Measurements from ENCODE around the gene IL12RB2. TPM values are rescaled to one million over a fixed set of nuclear protein-coding genes. Genes with fewer than 3 reads are reported as not detected.

Gene IL12RB2
- total RNA-seq, 6 experiments from 2014 or later: not detected

DNA sequence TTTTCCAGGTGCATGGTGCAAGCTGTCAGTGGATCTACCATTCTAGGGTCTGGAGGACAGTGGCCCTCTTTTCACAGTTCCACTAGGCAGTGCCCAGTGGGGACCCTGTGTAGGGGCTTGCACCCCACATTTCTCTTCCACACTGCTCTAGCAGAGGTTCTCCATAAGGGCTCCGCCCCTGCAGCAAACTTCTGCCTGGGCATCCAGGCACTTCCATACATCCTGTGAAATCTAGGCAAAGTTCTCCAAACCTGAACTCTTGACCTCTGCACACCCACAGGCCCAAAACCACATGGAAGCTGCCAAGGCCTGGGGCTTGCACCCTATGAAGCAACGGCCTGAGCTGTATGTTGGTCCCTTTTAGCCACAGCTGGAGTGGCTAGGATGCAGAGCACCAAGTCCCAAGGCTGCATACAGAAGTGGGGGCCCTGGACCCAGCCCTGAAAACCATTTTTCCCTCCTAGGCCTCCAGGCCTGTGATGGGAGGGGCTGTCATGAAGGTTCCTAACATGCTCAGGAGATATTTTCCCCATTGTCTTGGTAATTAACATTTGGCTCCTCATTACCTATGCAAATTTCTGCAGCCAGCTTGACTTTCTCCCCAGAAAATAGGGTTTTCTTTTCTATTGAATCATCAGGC lies 76.4 kb downstream of the IL12RB2 start:
- Mint-ChIP-seq H3K4me1 (ENCODE audit: low read depth) (no peaks in the 10 kb centered on the region), H3K9me3 (peaks cover 20% of the 10 kb centered on the region), H3K27ac (no peak overlapping the region), H3K36me3 (ENCODE audit: low read depth) (peaks cover 35% of the 10 kb centered on the region), H3K27me3 (ENCODE audit: insufficient read depth) (peaks cover 1% of the 10 kb centered on the region; the same call in 1 of the 2 replicates), H3K4me3 (no peak overlapping the region)
- TF ChIP-seq, protein P1, sequence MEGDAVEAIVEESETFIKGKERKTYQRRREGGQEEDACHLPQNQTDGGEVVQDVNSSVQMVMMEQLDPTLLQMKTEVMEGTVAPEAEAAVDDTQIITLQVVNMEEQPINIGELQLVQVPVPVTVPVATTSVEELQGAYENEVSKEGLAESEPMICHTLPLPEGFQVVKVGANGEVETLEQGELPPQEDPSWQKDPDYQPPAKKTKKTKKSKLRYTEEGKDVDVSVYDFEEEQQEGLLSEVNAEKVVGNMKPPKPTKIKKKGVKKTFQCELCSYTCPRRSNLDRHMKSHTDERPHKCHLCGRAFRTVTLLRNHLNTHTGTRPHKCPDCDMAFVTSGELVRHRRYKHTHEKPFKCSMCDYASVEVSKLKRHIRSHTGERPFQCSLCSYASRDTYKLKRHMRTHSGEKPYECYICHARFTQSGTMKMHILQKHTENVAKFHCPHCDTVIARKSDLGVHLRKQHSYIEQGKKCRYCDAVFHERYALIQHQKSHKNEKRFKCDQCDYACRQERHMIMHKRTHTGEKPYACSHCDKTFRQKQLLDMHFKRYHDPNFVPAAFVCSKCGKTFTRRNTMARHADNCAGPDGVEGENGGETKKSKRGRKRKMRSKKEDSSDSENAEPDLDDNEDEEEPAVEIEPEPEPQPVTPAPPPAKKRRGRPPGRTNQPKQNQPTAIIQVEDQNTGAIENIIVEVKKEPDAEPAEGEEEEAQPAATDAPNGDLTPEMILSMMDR (IDR thresholded peaks at IDR 0.05): no peak
- DNase-seq: no peak

DNA sequence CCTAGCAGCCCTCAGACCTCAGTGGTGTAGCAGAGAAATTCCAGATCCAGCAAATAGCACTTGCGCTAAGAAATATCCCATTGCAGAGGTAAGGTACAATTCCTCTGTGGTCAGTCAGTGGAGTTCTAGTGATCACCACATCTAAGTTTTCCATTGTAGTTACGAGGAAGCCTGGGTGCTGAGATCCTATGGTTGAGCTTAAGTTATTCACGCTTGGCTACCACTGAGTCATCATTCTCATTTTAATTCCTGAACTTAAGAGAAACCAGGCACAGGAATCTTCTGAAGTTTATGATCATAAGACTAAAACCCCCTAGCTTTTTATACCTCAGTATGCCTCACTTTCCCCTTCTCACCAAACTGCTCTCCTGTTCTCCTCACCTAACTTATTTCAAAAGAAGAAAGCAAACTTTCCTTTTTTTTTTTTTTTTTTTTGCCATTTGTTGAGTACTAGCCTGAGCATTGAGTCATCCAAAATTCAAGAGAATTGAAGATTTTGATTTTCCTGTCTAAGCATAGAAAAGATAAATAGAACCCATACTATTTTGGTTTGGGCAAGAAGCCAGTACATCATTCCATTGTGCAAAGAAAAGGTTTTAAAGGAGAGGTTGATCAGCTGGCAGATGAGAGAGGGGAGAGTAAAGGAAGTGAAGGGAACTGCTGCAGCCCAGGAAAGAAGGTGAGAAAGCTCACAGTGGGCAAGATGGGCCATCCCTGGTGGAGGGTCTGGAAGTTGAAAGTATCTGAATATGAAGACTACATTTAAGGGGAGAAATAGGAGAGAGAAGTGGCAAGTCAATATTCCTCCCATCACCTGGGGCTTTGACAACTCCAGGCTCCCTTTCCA lies 82.6 kb downstream of the IL12RB2 start:
- Mint-ChIP-seq H3K27me3 (ENCODE audit: insufficient read depth) (no peaks in the 10 kb centered on the region), H3K27ac (peak overlapping the region; percentile 54), H3K4me1 (ENCODE audit: low read depth) (peaks cover 17% of the 10 kb centered on the region), H3K36me3 (ENCODE audit: low read depth) (peaks cover 9% of the 10 kb centered on the region), H3K9me3 (peaks cover 4% of the 10 kb centered on the region; the same call in 1 of the 2 replicates), H3K4me3 (peak overlapping the region; percentile 43)
- TF ChIP-seq, protein P1 (IDR thresholded peaks at IDR 0.05): no peak
- peak; percentile 27 for DNase-seq

DNA sequence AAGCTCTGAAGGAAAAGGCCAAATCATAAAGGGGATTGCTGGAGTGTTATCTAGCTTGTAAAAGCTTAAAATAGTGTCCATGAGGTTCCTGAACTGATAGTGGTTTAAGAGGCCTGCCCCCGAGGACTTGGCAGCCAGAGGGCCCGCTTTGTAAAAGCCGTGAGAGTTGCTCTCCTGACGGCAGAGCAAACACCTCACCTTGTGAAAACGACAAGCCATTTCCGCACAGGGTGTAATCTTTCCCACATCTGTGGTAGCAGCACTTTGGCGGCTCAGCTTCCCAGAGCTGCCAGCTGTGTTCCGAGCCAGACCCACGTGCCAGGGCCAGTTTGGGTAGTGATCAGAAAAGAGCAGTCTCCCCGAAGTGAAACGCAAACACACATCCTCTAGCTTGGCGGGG lies 85.6 kb downstream of the IL12RB2 start:
- peaks cover 2% of the 10 kb centered on the region; the same call in 1 of the 2 replicates for H3K27me3 Mint-ChIP-seq (ENCODE audit: insufficient read depth)
- no peak overlapping the region; the same call in 1 of the 2 replicates for H3K27ac Mint-ChIP-seq
- DNase-seq: no peak
- H3K9me3 Mint-ChIP-seq: no peaks in the 10 kb centered on the region
- H3K4me3 Mint-ChIP-seq: no peak overlapping the region
- H3K36me3 Mint-ChIP-seq (ENCODE audit: low read depth): peaks cover 14% of the 10 kb centered on the region
- H3K4me1 Mint-ChIP-seq (ENCODE audit: low read depth): peaks cover 17% of the 10 kb centered on the region
- TF ChIP-seq, protein P1 (IDR thresholded peaks at IDR 0.05): no peak

DNA sequence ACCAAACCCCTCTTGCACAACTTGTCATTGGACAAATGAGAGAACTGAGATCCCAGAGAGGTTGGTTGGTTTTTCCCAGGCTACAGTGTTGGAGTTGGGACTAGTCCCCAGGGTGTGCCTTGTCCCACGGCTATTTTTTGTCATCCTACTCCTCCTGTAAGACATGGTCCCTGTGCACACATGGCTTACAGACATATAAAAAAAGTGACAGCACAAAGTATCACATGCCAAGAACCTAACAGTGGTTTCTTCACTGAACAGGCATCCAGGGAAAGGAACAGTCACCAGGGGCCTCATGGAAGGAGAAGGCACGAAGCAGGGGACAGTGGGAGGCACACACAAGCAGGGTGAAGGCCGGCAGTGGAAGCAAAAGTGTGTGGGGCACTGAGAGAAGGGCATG lies 86.1 kb downstream of the IL12RB2 start:
- no peak overlapping the region for H3K27ac Mint-ChIP-seq
- TF ChIP-seq, protein P1 (IDR thresholded peaks at IDR 0.05): no peak
- H3K27me3 Mint-ChIP-seq (ENCODE audit: insufficient read depth): peaks cover 2% of the 10 kb centered on the region; the same call in 1 of the 2 replicates
- no peak overlapping the region for H3K4me3 Mint-ChIP-seq
- DNase-seq: no peak
- H3K36me3 Mint-ChIP-seq (ENCODE audit: low read depth): peaks cover 19% of the 10 kb centered on the region
- H3K4me1 Mint-ChIP-seq (ENCODE audit: low read depth): peaks cover 17% of the 10 kb centered on the region
- H3K9me3 Mint-ChIP-seq: no peaks in the 10 kb centered on the region

DNA sequence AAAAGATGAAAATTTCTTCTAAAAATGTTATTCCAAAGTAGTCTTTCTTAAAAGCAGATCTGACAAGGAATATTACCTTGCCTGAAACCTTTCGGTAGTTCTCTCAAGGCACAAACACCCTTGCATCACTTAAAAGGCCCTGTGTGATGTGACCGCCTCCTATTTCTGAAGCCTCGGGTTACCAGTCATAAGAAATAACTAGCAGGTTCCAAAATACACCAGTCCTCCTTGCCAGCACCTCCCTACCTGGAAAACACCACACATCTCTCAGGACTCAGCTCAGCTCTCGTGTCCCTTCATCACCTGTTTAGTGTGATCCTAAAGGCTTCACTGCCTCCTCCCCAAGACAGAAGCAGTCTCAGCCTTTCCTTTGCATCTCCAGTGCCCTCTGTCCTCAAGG lies 86.9 kb downstream of the IL12RB2 start:
- peaks cover 17% of the 10 kb centered on the region for H3K4me1 Mint-ChIP-seq (ENCODE audit: low read depth)
- TF ChIP-seq, protein P1 (IDR thresholded peaks at IDR 0.05): no peak
- H3K4me3 Mint-ChIP-seq: no peak overlapping the region
- H3K36me3 Mint-ChIP-seq (ENCODE audit: low read depth): peaks cover 25% of the 10 kb centered on the region
- H3K27ac Mint-ChIP-seq: no peak overlapping the region
- H3K27me3 Mint-ChIP-seq (ENCODE audit: insufficient read depth): peaks cover 2% of the 10 kb centered on the region; the same call in 1 of the 2 replicates
- no peaks in the 10 kb centered on the region for H3K9me3 Mint-ChIP-seq
- no peak for DNase-seq

Data from HFFc6 (cell line).